Embryonic facial prominence (tissue), 1 donor: ENCODE results near the gene NXPH2.
"Not testable (repeated sequence)": the region's sequence is repeated elsewhere in the genome, so short reads cannot be mapped to it uniquely, and the experiment has no call there.

Source experiments
- DNase-seq: peaks from one replicate; pipeline ENCODE4 v3.0.0-alpha.2; 2016; ENCODE audit errors: extremely low spot score

NXPH2 gene

DNA sequence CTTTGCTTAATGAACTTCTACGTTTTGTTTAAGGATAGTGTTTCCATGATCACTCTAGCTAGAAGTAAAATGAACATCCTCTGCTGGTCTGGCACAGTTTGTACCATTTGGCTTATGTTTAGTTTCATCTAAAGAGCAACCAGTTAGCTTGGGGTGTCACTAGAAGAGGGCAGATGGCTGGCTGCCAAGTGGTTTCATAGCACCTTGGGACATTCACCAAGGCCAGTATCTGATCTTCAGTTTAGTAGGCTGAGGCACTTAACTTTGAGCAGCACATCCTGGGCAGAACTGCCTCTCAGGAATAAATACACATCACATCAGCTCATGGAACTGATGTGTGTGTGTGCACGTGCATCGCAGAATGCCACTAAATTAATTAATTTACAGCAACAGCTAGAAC is 68.4 kb downstream of the NXPH2 start:
- DNase-seq: no peak

DNA sequence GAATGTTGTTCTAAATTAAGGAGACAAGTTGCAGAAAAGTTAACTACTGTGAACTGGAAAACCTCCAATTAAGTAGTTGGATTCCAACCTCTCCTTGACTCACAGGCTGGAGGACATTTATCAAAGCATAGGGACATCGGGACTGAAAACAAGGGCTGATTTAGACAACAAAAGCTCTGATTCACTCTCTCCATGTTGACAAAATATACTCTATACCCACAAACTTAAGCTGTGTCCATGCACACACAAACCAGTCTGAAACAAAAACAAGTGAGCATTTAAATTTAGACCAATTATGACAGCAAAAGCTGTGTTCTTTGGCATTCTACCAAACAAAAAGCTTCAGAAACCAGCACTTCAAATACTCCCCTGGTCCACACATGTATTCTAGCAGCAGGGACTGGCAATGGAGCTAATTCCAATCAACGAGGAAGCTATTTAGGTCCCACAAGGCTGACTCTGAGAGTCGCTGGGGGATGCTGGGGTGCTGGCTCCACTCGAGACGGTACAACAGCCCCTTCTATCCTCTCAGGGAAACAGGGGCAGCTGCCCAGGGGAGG is 71.4 kb downstream of the NXPH2 start:
- DNase-seq: no peak

DNA sequence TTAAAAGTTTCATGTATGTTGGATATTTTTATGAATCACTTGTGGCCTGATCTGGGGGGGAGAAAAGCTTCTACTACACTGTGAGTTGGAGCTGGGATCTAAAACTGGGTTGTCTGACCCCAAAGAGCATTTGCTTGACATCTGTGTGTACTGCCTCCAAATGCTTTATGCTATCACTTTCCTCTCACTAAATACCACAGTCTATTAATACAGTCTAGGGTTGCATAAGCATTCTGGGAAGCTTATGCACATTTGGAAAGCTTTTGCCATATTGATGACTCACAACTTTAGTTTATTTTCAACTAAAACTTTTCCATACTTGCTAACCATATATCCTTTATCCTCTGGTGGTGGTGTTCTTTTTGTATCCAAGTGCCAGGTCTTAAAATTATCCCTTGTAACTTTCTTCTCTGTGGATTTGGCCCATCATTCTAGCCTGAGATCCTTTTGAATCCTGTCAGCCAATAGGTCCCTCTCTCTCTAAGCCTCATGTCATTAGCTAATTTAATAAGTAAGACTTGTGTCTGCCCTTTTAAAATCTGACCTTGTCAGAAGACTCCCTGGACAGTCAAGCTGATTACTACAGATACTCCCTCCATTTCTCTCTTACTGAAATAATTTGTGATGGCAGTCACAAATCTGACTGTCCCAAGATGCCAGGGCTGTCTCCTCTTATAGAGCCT is 72.7 kb downstream of the NXPH2 start:
- DNase-seq: no peak

DNA sequence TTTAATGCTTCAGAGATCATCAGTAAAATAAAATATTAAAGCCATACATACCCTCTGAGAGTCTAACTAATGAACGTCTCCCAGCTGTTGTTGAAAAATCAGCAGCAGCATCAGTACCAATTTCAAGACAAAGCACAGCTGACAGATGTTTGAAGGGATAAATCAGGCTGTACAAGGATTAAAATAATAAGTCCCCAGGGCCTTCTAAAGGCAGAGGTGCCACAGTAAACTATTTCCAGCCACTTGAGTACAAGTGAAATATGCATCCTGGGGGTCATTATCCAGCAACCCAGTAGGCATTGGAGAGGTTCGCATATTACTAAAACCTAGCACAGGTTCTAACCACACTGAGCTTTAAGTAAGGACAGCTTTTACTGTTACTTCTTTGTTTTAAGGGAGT is 76.9 kb downstream of the NXPH2 start:
- no peak for DNase-seq

DNA sequence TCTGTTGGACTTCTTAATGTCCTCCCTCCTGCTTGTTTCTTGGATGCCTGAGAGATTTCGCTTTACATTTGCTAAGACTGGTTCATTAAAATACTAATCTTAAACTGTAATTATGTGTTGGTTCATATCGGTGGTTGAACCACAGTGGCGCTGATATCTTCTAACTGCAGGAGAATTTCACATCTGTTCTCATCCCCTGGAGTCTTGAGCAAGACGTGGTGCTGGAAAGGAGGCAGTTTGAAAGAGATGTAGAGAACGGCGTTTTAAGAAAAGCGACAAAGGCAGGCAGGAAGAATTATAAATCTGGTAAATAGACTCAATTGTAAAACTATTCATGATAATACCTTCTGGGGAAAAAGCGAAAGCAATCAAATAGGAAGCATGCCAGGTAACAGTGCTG is 79.5 kb downstream of the NXPH2 start:
- no peak for DNase-seq

DNA sequence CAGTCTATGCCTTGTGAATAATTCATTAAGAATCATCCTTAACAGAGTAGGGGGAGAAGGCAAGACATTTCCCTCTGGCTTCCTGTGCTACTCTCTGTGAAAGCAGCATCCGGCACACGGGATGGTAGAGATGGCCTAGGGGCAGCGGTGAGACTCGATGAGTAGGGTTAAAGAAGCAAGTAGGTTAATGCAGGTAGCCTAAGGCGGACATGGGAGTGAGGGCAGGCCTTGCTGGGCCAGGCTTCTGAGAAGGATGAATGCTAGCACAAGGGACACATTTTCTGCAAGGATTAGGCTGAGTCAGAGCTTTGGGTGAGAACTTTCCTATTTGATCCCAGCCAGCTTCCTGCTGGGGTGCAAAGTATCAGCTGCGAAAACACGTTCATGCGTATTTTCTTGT is 80.8 kb downstream of the NXPH2 start:
- no peak for DNase-seq

DNA sequence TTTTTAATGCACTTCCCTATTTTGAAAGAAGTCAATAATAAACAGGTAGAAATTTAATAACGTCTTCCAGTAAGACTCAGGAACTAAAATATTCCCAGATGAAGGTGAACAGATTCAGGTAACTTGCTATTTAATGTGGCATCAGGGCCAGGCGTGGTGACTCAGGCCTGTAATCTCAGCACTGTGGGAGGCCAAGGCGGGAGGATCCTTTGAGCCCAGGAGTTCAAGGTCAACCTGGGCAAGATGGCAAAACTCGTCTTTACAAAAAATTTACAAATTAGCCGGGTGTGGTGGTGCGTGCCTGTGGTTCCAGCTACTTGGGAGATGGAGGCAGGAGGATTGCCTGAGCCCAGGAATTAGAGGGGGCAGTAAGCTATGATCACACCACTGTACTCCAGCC is 81.8 kb downstream of the NXPH2 start:
- no peak for DNase-seq

DNA sequence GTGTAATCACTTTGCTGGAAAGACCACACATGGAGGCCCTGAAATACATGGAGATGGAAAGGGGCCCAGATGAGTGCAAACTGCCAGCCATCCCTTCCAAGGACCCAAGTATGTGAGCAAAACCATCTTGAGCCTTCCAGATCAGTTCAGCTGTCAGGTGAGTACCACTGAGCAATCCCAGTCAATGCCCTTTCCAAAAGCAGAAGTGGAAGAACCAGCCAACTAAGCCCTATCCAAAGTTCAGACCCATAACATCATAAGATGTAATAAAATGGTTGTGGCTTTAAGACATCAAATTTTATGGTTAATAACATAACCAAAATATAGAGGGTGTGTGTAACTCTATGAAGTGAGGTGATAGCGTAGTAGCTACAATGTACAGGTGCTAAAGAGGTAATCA is 88.5 kb downstream of the NXPH2 start:
- DNase-seq: no peak

DNA sequence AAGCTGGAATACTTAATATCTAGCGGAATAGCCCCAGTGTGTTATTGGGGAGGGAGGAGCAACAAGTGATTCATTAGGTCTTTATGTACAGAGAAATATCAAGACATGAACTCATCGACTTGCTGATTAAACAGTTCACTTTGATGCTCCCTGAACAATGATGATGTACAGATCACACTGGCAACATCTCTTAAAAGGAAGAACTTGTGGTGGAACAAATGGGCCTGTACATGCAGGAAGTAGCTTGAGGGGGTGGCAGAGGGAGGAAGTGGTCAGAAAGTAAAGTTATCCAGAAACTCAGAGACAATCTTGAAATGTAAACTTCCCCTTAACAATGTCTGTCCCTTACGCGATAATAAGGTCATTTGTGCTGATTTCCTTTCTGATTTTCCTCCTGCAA is 90.5 kb downstream of the NXPH2 start:
- DNase-seq: no peak

DNA sequence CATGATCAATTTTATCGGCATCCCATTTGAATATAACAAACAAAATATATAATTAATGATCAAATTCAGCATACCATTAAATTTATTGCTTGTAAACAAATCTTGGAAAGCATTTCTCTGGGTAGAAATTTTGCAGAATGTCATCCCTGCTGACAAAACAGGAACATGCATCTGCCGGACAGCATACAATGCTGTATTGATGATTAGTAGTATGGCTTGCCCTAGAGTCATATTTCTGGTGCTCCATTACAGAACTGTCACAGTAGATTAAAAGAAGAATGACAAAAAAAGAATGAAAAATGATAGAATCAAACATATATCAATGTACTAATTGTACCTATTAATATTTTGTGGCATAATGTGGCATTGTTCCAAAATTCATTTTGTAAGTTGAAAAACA is 98.0 kb downstream of the NXPH2 start:
- DNase-seq: no peak

DNA sequence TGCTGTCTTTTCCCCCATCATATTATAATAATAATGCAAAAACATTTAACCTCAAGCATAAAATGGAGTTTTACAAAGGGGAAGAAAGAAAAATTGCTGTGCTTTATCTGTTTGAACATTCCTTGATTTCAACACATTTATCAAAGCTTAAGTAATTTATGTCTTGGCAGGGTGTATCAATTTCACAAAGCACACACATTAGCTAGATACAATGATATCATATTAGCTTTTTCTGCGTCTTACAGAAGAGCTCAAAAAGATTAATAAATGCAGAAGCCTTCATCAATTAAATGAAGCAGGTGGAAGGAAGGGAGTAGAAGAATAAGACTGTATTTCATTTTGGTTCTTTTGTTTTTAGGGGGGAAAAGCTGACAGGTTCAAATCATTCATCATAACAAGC is 103.0 kb downstream of the NXPH2 start:
- DNase-seq: no peak

DNA sequence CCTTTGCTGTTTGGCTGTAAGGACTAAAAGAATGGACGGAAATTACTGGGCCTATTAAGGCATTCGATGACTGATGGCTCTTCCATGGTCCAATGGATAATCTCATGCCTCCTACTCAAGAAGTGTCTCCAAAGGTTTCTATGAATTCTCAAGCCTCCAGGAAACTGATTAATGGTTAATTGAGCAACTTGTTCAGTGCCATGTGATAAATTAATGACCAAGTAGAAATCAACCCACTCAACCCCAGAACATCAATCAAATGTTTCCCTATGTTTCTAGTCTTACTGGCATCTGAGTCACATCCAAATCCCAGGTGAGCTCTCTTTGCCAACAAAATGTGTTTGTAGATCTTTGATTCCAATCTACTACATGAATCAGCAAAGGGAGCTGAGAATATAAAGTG is 103.6 kb downstream of the NXPH2 start:
- DNase-seq: no peak

DNA sequence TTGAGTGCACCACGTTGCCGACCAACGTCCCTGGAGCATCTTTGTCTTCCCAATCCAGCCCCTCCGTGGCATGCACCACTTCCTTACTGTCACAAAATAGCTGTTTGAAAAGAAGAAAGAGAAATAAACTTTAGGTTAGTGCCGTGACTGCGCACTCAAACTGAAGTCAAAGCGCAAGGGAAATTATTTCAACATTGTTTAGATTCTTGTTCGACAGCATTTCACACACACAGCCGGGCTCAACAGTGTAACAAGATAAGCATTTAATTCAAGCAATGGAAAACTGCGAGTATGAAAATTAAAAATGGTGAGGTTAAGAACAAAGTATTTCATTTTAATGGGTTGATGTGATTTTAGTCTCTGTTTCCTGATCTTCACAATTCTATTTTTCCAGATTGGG is 108.6 kb downstream of the NXPH2 start:
- DNase-seq: no peak

DNA sequence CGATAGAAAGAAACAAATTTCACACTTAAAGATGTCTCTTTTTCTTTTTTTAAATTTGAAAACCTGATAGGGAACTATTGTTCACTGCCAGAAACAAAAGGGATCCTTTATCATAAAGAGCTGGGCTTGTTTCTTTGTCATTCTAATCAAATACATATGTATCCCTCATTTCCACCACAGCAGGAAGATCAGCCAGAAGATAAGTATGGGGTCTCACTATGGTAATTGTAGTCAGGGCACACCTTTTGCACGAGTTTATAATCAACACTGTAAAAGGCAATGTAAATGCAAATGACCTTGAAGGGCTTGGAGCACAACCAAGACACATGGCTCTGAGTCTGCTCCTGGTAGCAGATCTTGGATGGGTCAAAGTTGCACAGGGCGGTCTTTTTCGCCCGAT is 109.5 kb downstream of the NXPH2 start:
- no peak for DNase-seq

DNA sequence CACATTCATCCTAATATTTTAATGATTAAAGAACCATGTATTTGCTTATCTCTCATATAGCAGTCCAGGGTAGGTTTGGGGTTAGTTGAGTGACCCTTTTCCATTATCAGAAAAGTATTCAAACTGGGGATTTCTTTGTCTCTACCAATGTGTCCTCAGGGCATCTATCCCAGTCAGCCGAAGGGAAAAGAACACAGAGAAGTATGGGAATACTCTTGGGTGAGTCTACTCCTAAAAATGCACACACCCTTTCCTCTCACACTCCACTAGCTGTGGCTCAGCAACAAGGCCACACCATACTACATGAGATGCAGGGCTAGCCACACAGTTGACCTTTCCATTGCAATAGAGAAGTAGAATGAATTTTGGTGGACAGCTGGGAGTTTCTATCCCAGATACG is 114.3 kb downstream of the NXPH2 start:
- no peak for DNase-seq

DNA sequence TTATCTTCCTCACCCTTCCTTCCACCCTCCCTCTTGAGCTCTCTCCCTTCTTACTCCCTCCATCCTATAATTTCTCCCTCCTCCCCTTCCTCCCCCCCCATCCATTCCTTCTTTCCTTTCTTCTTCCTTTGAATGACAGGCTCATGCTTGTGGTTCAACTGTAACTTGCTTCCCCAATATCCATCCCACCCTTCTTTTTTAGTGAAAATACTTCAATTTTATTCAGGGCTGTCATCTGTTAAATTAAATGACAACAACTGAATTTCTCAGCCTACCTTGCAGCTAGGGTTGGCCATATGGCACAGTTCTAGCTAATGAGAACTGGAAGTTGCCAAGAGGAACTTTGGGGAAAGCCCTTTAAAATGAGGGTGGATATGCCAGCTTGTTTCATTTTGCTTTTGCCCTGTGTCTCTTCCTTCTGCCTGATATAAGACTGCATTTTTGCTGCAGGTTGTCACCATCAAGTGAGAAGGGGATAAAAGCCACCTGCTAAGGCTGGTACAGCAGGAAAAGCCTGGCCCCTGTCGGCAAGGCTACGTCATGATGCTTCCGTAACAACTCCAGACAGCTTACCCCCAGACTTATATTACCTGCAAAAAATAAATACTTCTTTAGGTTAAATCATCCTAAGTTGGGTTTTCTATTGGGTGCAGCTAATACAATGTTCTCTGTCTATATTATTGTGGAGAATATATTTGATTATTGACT is 121.8 kb downstream of the NXPH2 start:
- DNase-seq: no peak

DNA sequence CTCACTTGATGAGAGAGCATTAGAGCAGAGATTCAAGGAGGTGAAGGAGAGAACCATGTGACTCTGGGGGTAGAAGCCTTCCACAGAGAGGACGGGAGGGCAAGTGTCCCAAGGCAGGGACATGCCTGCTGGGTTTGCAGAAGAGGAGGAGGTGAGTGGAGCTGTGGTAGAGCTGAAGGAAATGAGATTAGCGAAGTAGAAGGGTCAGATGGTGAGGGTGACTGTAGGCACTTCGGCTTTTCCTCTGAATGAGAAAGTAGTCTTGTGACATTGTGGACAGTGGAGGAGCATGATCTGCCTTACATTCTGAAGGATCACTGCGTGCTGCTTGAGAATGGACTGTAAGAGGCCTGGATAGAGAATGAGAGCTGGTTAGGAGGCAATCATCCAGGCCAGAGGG is 126.0 kb downstream of the NXPH2 start:
- no peak for DNase-seq

DNA sequence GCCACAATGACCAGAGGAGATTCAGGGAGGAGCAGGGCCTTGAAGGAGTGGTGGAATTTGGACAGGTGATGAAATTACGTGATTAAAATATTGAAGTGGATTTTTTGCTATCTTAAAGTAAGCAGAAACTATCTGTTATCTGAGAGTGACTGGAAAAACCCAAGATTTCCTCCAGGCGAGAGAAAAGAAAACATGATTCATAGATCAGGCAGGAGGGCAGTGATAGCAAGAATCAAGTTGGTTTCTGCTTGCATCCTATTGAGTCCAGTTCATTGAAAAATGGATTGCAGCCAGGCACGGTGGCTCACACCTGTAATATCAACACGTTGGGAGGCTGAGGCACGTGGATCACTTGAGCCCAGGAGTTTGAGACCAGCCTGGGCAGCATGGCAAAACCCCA is 127.8 kb downstream of the NXPH2 start:
- DNase-seq: no peak

DNA sequence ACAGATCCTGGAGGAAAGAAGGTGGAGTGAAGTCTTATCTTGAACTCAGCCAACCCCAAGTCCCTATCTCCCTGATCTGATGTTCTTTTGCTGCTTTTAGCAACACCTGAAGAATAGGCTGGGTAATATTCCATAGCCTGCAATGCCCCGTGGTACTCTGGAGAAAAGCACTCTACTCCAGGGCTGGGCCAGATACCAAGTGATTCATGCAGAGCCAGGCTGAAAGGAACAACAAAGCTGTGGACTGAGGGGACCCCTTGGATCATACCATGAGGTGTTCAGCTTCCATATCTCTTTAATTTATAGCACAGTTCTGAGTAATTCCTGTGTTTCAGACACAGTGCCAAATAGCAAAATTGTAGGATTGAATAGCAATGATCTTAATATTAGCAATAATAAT is 130.6 kb downstream of the NXPH2 start:
- DNase-seq: no peak

DNA sequence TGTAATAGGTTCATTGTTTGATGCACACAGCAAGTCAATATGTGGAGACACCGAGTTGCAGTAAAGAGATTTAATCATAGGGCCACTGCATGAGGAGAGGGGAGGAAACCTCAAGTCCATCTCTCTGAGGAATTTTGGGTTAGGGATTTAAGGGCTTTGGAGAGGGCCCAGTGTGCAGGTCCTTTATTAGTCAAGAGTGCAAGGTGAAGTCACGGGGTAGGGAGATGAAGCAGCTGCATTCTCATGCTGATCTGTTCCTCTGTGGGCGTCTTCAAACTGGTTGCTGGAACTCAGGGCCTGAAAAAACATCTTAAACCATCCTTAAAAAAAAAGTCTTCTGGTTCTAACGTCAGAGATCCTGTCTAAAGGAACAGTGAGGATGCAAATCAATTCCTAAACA is 131.6 kb downstream of the NXPH2 start:
- no peak for DNase-seq

DNA sequence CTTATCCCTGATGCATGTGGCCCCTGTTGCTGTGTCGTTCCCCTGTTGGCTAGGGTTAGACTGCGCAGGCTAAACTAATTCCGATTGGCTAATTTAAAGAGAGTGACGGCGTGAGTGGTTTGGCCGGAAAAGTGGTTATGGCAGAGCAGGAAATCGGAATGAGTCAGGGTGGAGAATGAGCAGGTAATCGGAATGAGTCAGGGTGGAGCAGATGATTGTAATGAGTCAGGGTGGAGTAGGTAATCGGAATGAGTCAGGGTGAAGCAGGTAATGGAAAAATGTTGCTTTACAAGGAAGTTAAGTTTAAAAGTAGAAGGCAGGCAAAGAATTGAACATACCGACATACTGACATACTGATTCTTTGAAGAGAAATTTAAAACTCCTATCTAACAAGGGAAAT is 135.4 kb downstream of the NXPH2 start:
- DNase-seq: not testable (repeated sequence)

DNA sequence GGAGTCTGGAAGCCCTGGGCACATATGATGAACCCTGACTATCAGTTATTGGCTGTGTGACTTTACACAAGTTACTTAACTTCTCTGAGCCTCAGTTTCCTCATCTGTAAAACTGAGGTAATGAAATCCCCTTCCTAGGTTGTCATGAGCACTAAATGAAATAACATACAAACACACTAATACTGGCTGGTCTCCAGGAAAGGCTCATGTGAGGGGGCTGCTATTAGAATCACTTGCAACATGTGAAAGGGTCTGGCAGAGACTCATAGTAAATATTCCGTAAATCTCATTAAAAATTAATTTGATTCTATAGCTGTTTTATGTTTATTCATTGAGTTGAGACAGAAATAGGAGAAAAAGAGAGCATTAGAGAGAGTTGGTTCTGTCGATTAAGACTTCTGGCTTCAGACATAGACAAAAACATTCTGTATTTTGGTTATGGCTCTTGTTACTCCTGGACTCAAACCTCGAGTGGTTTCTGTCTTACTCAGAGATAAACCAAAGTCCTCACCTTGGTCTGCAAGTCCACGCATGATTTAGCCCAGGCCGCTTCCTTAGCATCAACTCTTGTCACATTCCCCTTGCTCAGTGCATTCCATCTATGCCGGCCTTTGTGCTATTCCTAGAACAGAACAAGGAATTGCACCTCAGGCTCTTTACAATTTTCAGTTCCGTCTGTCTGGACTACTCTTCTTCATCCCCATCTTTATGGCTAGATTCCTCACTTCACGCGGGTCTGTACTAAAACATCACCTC is 139.1 kb downstream of the NXPH2 start:
- no peak for DNase-seq

DNA sequence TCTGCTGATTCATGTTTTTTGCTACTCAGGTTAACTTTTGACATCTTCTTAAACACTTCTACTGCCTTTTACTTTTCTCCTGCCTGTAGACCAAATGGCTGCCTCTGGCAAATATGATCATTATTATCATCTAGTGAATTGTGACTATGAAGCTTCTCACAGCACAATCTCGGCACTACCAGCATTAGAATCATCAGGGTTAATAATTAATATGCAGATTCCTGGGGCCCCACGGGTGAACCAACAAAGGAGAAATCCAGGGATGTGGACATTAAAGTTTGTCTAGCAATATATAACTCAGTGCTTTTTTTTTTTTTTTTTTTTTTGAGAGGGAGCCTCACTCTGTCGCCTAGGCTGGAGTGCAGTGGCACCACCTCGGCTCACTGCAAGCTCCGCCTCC is 142.5 kb downstream of the NXPH2 start:
- no peak for DNase-seq
